Measurements from ENCODE around the gene NHSL1.

DNA sequence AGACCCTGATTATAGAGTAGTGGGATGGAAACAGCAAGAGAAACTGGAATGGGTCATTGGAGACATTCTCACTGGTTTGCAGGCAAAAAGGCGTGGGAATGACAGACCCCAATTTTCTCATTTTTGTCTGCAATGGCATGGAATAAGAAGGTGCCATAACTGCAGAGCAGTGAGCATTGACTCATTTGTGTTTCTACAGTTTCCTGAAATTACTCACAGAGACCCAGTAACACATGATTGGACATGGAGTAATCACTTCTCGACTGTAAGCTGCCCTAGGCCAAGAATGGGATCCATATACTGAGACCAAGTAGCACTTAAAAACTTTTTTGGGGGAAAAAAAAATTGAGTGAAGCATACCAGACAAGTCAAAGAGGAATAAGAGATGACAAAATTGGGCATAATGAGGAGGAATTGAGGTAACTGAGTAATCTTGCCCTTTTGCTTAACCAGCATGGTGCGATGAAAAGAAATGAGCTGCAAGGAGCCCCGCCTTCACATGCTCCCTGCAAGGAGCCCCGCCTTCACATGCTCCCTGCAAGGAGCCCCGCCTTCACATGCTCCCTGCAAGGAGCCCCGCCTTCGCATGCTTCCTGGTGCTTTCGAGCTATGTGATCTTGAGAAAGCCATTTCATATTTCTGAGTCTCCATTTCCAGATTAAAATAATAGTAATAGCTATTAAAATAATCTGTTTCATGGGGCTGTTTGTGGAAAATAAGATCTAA lies 44.1 kb downstream of the NHSL1 start:
- TF ChIP-seq POLR2A (IDR thresholded peaks at IDR 0.05), result no peak
- TF ChIP-seq, protein P1, sequence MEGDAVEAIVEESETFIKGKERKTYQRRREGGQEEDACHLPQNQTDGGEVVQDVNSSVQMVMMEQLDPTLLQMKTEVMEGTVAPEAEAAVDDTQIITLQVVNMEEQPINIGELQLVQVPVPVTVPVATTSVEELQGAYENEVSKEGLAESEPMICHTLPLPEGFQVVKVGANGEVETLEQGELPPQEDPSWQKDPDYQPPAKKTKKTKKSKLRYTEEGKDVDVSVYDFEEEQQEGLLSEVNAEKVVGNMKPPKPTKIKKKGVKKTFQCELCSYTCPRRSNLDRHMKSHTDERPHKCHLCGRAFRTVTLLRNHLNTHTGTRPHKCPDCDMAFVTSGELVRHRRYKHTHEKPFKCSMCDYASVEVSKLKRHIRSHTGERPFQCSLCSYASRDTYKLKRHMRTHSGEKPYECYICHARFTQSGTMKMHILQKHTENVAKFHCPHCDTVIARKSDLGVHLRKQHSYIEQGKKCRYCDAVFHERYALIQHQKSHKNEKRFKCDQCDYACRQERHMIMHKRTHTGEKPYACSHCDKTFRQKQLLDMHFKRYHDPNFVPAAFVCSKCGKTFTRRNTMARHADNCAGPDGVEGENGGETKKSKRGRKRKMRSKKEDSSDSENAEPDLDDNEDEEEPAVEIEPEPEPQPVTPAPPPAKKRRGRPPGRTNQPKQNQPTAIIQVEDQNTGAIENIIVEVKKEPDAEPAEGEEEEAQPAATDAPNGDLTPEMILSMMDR (IDR thresholded peaks at IDR 0.05), result no peak

All from breast epithelium (tissue), 3 donors.